Upper lobe of left lung (tissue), 6 donors: Measurements from ENCODE around the gene GUF1. TPM values are rescaled to one million over a fixed set of nuclear protein-coding genes. Genes with fewer than 3 reads are reported as not detected.

Experiments
- ATAC-seq, 2 donors: fragments of 200-7000 bp; cut with Tn5 transposase; one replicate each; pipeline ENCODE4 v1.9.1; 2022; ENCODE audit warnings: mild to moderate bottlenecking in 2 of 2, moderate library complexity in 2 of 2; ENCODE audit not compliant: low FRiP score in 2 of 2
- DNase-seq, 2 donors: peaks; one replicate each; pipeline ENCODE4 v3.0.0-alpha.2; 2019 to 2020
- H3K27ac ChIP-seq, 4 donors: fragments of 200-600 bp; sonication (generic); one replicate each; pipeline ENCODE4 v1.5.1; 2016 to 2019
- H3K27me3 ChIP-seq, 4 donors: fragments of 200-600 bp; sonication (generic); one replicate each; pipeline ENCODE4 v1.5.1; 2017 to 2019
- H3K36me3 ChIP-seq, 4 donors: fragments of 200-600 bp; sonication (generic); one replicate each; pipeline ENCODE4 v1.5.1; 2016 to 2019
- H3K4me1 ChIP-seq, 4 donors: fragments of 200-600 bp; sonication (generic); one replicate each; pipeline ENCODE4 v1.5.1; 2018 to 2019
- H3K4me3 ChIP-seq, 4 donors: fragments of 200-600 bp; sonication (generic); one replicate each; pipeline ENCODE4 v1.5.1; 2017 to 2019; ENCODE audit warnings: mild to moderate bottlenecking in 2 of 4, moderate library complexity in 1 of 4
- H3K9me3 ChIP-seq, 4 donors: fragments of 200-600 bp; sonication (generic); one replicate each; pipeline ENCODE4 v1.5.1; 2018 to 2019
- EP300 ChIP-seq, 4 donors: sonication (generic); formaldehyde crosslinking; IDR thresholded peaks; one replicate each; pipeline ENCODE4 v1.5.1; 2017; ENCODE audit warnings: antibody characterized with exemption in 4 of 4, control low read depth in 2 of 4
- POLR2A ChIP-seq, 4 donors: fragments of 450-650 bp; IDR thresholded peaks; one replicate each; pipeline ENCODE4 v1.5.1; 2016 to 2017; ENCODE audit warnings: antibody characterized with exemption in 4 of 4, mild to moderate bottlenecking in 2 of 4
- POLR2AphosphoS5 ChIP-seq, 2 donors: sonication (generic); formaldehyde crosslinking; IDR thresholded peaks; one replicate each; pipeline ENCODE4 v1.5.1; 2017; ENCODE audit warnings: antibody characterized with exemption in 2 of 2
- WGBS, 2 donors: methylation state at CpG; one replicate each; pipeline ENCODE4 v1.1.5; 2017 to 2018; 5-methylcytosine and 5-hydroxymethylcytosine counted together
- total RNA-seq, 6 donors: library from RNA; depleted of rRNA in 4 of 6; stranded (reverse); fragments of >200 nt in 4 of 6; gene quantifications; one replicate each; pipeline versions ENCODE4 v1.1.0 to v1.2.1, GENCODE V29; 2016 to 2021
- TF ChIP-seq, protein P1 (sequence below), 6 experiments: fragments of 450-650 bp in 4 of 6; fragments of 200-600 bp in 2 of 6; sonication (generic) in 2 of 6; IDR thresholded peaks; one replicate each; pipeline ENCODE4 v1.5.1; 2016 to 2019; ENCODE audit warnings: antibody characterized with exemption in 6 of 6
- donor health status: DM: no; HTN: no; CAD: no; lungs with moderate emphysema.
- donor health status: DM: no; HTN: yes; CAD: no; lungs with severe emphysema.

The GUF1 gene
- total RNA-seq, 6 donors from 2014 or later = 11.3 to 24.4 (median 14.2) TPM

DNA sequence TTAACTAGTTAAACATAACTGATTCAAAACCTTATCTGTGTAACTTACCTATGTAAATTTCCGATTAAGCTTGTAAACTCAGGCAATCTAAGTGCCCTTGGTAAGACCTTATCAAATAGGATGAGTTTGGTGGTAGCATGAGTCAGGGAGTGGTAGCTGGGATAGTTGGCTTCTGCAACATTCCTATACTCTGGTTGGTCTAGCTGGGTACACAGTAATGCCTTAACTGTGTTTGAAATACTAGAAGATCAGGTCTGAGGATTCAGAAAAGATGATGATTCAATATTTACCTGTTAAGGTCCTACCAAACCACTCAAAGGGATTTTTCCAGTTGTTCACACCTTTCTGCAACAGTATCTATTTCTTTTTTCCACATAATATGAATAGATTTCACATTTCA is 32.1 kb upstream of the GUF1 start:
- H3K27ac ChIP-seq = no peak overlapping the region
- DNase-seq = no peak

DNA sequence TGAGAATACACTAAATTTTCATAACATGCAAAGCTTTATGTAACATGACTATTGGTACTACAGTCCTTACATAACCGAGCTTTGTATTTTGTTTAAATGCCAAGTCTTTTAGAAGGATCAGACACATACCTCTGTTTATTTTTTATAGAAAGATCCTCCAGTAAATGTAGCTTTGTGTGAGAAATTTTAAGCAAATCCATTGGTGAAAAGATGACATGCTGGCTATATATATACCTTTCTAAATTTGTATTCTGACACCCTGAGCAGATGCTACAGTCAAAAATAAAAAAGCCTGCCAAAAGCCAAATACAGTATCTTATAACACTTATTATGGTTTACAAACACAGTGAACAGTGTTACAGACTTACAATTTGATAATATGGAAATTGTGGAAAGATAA is 26.8 kb upstream of the GUF1 start, which contains the start of gene YIPF7:
TSS of gene YIPF7 (minus strand) at position 201 of the 400 bp plus-strand sequence. CDS start 1,525 bp downstream, outside the sequence.
- TF ChIP-seq EP300 (IDR thresholded peaks at IDR 0.05) (no peak), POLR2AphosphoS5 (IDR thresholded peaks at IDR 0.05) (no peak), POLR2A (IDR thresholded peaks at IDR 0.05) (no peak)
- TF ChIP-seq, protein P1, sequence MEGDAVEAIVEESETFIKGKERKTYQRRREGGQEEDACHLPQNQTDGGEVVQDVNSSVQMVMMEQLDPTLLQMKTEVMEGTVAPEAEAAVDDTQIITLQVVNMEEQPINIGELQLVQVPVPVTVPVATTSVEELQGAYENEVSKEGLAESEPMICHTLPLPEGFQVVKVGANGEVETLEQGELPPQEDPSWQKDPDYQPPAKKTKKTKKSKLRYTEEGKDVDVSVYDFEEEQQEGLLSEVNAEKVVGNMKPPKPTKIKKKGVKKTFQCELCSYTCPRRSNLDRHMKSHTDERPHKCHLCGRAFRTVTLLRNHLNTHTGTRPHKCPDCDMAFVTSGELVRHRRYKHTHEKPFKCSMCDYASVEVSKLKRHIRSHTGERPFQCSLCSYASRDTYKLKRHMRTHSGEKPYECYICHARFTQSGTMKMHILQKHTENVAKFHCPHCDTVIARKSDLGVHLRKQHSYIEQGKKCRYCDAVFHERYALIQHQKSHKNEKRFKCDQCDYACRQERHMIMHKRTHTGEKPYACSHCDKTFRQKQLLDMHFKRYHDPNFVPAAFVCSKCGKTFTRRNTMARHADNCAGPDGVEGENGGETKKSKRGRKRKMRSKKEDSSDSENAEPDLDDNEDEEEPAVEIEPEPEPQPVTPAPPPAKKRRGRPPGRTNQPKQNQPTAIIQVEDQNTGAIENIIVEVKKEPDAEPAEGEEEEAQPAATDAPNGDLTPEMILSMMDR (IDR thresholded peaks at IDR 0.05) = no peak
- DNase-seq = no peak
- no peaks in the 10 kb centered on the region for H3K4me1 ChIP-seq
- no peaks in the 10 kb centered on the region for H3K36me3 ChIP-seq
- no peak within 1 kb of the TSS for H3K27ac ChIP-seq
- H3K27me3 ChIP-seq = no peaks in the 10 kb centered on the region
- no peaks in the 10 kb centered on the region for H3K9me3 ChIP-seq
- 83 to 84% methylated on average over 1 of the region's 1 CpG for WGBS, 2 donors
- no peak for ATAC-seq
- no peak within 1 kb of the TSS for H3K4me3 ChIP-seq

More for the DNA sequence above, 32.1 kb upstream of the GUF1 start:
- Histone ChIP-seq H3K27me3 (no peaks in the 10 kb centered on the region), H3K9me3 (peaks cover 0 to 12% (median 1%) of the 10 kb centered on the region in 4 donors), H3K4me1 (no peaks in the 10 kb centered on the region), H3K36me3 (no peaks in the 10 kb centered on the region), H3K4me3 (no peak overlapping the region)
- ATAC-seq = no peak
- 70 to 92% methylated on average over 1 of the region's 1 CpG for WGBS, 2 donors
- TF ChIP-seq POLR2AphosphoS5 (IDR thresholded peaks at IDR 0.05) (no peak), EP300 (IDR thresholded peaks at IDR 0.05) (no peak), POLR2A (IDR thresholded peaks at IDR 0.05) (no peak)
- TF ChIP-seq, protein P1 (IDR thresholded peaks at IDR 0.05) = no peak

DNA sequence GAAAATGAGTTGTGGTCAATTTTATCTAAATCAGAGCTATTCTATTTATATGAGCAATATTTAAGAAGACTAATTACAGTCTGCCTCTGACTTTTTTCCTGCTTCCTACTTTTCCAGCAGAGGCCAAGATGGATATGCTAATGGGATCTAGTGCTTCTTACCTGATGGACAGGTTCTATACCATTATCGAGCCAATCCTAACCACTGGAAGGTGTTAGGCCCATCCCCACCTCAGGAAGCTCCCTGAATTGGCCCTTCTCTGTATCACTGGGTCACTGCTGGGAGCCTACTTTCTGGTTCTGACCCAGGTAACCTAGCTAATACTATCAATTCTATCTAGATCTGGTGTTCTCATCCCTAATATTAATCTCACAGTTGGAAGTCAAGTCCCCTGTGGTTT is 26.2 kb upstream of the GUF1 start:
- H3K4me3 ChIP-seq = no peak overlapping the region
- DNase-seq (no peak), ATAC-seq (no peak)
- H3K4me1 ChIP-seq = no peaks in the 10 kb centered on the region
- TF ChIP-seq, protein P1 (IDR thresholded peaks at IDR 0.05) = no peak
- TF ChIP-seq POLR2AphosphoS5 (IDR thresholded peaks at IDR 0.05) (no peak), EP300 (IDR thresholded peaks at IDR 0.05) (no peak), POLR2A (IDR thresholded peaks at IDR 0.05) (no peak)
- no peaks in the 10 kb centered on the region for H3K27me3 ChIP-seq
- 76% methylated on average over 1 of the region's 1 CpG for WGBS, 2 donors
- no peaks in the 10 kb centered on the region for H3K9me3 ChIP-seq
- no peak overlapping the region for H3K27ac ChIP-seq
- H3K36me3 ChIP-seq = no peaks in the 10 kb centered on the region

DNA sequence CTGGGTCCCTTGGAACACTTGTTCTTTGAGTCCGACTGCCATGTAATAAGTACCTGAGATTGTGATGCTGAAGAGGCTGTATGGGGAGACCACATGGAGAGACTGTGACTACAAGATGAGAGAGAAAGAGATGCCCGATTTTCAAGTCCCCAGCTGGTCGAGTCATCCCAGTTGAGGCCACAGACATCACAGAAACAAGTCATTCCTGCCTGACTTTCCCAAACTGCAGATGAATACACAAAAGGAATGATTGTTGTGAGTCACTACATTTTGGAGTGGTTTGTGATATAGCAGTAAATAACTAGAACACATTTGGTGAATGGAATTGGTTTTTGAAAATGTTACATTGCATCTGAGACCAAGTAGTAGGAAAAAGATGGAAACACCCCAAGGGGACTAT is 17.8 kb upstream of the GUF1 start:
- TF ChIP-seq, protein P1 (IDR thresholded peaks at IDR 0.05) = no peak
- no peak for TF ChIP-seq POLR2AphosphoS5 (IDR thresholded peaks at IDR 0.05)
- no peak for TF ChIP-seq POLR2A (IDR thresholded peaks at IDR 0.05)
- no peak for TF ChIP-seq EP300 (IDR thresholded peaks at IDR 0.05)

DNA sequence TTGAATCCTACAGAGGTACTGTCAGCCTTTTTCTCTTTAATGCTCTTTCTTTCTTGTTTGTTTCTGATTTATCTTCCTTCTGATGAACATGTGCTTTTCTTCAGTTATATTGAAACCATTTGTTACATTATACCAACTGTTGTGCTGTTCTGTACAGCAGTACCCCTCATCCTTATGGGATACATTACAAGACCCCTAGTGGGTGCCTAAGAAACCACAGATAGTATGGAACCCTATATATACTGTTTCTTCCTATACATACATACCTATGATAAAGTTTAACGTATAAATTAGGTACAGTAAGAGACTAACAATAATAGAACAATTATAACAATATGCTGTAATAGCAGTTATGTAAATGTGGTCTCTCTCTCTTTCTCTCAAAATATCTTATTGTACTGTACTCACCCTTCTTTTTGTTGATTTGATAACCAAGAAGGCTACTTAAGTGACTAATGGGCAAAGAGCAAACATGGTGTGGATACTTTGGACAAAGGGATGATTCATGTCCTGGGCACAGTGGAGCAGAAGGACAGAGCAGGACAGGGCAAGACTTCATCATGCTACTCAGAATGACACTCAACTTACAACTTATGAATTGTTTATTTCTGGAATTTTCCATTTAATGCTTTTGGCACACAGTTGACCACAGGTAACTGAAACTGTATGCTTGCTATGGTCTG is 16.1 kb upstream of the GUF1 start:
- DNase-seq = no peak
- no peak for ATAC-seq
- WGBS, 2 donors = 71 to 94% methylated on average over 1 of the region's 1 CpG

More for the DNA sequence above, 17.8 kb upstream of the GUF1 start:
- WGBS, 2 donors = 63 to 79% methylated on average over 3 of the region's 3 CpGs
- no peak overlapping the region for H3K4me3 ChIP-seq
- DNase-seq = no peak
- no peak overlapping the region for H3K27ac ChIP-seq
- H3K9me3 ChIP-seq = no peaks in the 10 kb centered on the region
- no peak for ATAC-seq
- H3K36me3 ChIP-seq = no peaks in the 10 kb centered on the region
- no peaks in the 10 kb centered on the region for H3K27me3 ChIP-seq
- H3K4me1 ChIP-seq = no peaks in the 10 kb centered on the region

More for the DNA sequence above, 16.1 kb upstream of the GUF1 start:
- no peak overlapping the region for H3K4me3 ChIP-seq
- H3K27ac ChIP-seq = no peak overlapping the region
- H3K36me3 ChIP-seq = no peaks in the 10 kb centered on the region
- H3K9me3 ChIP-seq = no peaks in the 10 kb centered on the region
- no peaks in the 10 kb centered on the region for H3K27me3 ChIP-seq
- no peaks in the 10 kb centered on the region for H3K4me1 ChIP-seq
- TF ChIP-seq POLR2AphosphoS5 (IDR thresholded peaks at IDR 0.05) (no peak), EP300 (IDR thresholded peaks at IDR 0.05) (no peak), POLR2A (IDR thresholded peaks at IDR 0.05) (no peak)
- TF ChIP-seq, protein P1 (IDR thresholded peaks at IDR 0.05) = no peak
